ENCODE results near the gene IZUMO1R. TPM values are rescaled to one million over a fixed set of nuclear protein-coding genes. Genes with fewer than 3 reads are reported as not detected.

Gene IZUMO1R
- total and polyA plus RNA-seq, 4 donors, result 0.21 TPM; not detected in 3

GRCh38 chr11:94312339-94312738, 8.0 kb downstream of the IZUMO1R start (continued):
- TF ChIP-seq TAF1 (conservative IDR thresholded peaks at IDR 0.05) (no peak), HNF4A (conservative IDR thresholded peaks at IDR 0.05) (no peak), JUND (IDR thresholded peaks at IDR 0.05) (no peak), ATF3 (IDR thresholded peaks at IDR 0.05) (no peak)

GRCh38 chr11:94314064-94314463, 9.7 kb downstream of the IZUMO1R start:
- no peaks in the 10 kb centered on the region for H3K4me1 ChIP-seq (ENCODE audit: control insufficient read depth in 4 of 4, insufficient read depth in 4 of 4, low read length in 3 of 4)
- no peaks in the 10 kb centered on the region for H3K9me3 ChIP-seq (ENCODE audit: control insufficient read depth in 4 of 4, low read length in 3 of 4)
- TF ChIP-seq ZBTB33 (IDR thresholded peaks at IDR 0.05), result no peak
- no peak for TF ChIP-seq MAX (IDR thresholded peaks at IDR 0.05)
- no peak for TF ChIP-seq SP1 (IDR thresholded peaks at IDR 0.05)
- DNase-seq (ENCODE audit: low spot score), result no peak
- no peaks in the 10 kb centered on the region for H3K27me3 ChIP-seq (ENCODE audit: control insufficient read depth in 4 of 4, insufficient read depth in 4 of 4, low read length in 3 of 4)
- no peak overlapping the region for H3K27ac ChIP-seq (ENCODE audit: low read depth in 1 of 2, low read length in 2 of 2)
- no peak overlapping the region for H3K9ac ChIP-seq (ENCODE audit: low read depth in 1 of 2, low read length in 2 of 2)
- H3K36me3 ChIP-seq (ENCODE audit: control insufficient read depth in 4 of 4, insufficient read depth in 3 of 4, low read depth in 1 of 4, low read length in 3 of 4), result no peaks in the 10 kb centered on the region
- no peak overlapping the region for H3K4me3 ChIP-seq (ENCODE audit: low read depth in 1 of 3, low read length in 3 of 3)
- WGBS, result 74% methylated on average over 4 of the region's 4 CpGs

- Histone ChIP-seq H3K27ac (ENCODE audit: low read depth in 1 of 2, low read length in 2 of 2) (no peak overlapping the region), H3K27me3 (ENCODE audit: control insufficient read depth in 4 of 4, insufficient read depth in 4 of 4, low read length in 3 of 4) (no peaks in the 10 kb centered on the region), H3K4me1 (ENCODE audit: control insufficient read depth in 4 of 4, insufficient read depth in 4 of 4, low read length in 3 of 4) (no peaks in the 10 kb centered on the region), H3K36me3 (ENCODE audit: control insufficient read depth in 4 of 4, insufficient read depth in 3 of 4, low read depth in 1 of 4, low read length in 3 of 4) (no peaks in the 10 kb centered on the region), H3K9me3 (ENCODE audit: control insufficient read depth in 4 of 4, low read length in 3 of 4) (no peaks in the 10 kb centered on the region), H3K9ac (ENCODE audit: low read depth in 1 of 2, low read length in 2 of 2) (no peak overlapping the region), H3K4me3 (ENCODE audit: low read depth in 1 of 3, low read length in 3 of 3) (no peak overlapping the region)
- WGBS, result 32% methylated on average over 3 of the region's 3 CpGs
- TF ChIP-seq ATF3 (IDR thresholded peaks at IDR 0.05) (no peak), SP1 (IDR thresholded peaks at IDR 0.05) (no peak), RAD21 (IDR thresholded peaks at IDR 0.05) (no peak), HNF4G (IDR thresholded peaks at IDR 0.05) (no peak), FOXA1 (IDR thresholded peaks at IDR 0.05) (no peak), YY1 (IDR thresholded peaks at IDR 0.05) (no peak), ZBTB33 (IDR thresholded peaks at IDR 0.05) (no peak), EGR1 (IDR thresholded peaks at IDR 0.05; ENCODE audit: low read depth in 2 of 2) (no peak), GABPA (IDR thresholded peaks at IDR 0.05 in 1 of 2, conservative IDR thresholded peaks at IDR 0.05 in 1 of 2) (no peak)
- no peak for DNase-seq (ENCODE audit: low spot score)
Observed at GRCh38 chr11:94315664-94316063, 11.3 kb downstream of the IZUMO1R start.
